ENCODE measurements around the gene KIAA1586.

GRCh38 chr6:57048577-57048976, 2.1 kb downstream of the KIAA1586 start:
- TF ChIP-seq CTCF (IDR thresholded peaks at IDR 0.05) (no peak), POLR2A (IDR thresholded peaks at IDR 0.05) (no peak)
